ENCODE results near the gene FIZ1.
A peak's percentile ranks its signal among the peaks of the same experiment; 100 is the strongest.

FIZ1 gene, protein sequence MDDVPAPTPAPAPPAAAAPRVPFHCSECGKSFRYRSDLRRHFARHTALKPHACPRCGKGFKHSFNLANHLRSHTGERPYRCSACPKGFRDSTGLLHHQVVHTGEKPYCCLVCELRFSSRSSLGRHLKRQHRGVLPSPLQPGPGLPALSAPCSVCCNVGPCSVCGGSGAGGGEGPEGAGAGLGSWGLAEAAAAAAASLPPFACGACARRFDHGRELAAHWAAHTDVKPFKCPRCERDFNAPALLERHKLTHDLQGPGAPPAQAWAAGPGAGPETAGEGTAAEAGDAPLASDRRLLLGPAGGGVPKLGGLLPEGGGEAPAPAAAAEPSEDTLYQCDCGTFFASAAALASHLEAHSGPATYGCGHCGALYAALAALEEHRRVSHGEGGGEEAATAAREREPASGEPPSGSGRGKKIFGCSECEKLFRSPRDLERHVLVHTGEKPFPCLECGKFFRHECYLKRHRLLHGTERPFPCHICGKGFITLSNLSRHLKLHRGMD

GRCh38 chr19:55599468-55599841, at the start of gene FIZ1:
TSS of gene FIZ1 (minus strand) at chr19:55599517. CDS start at chr19:55597865, 1,652 bp downstream.
- peak; percentile 96 for DNase-seq (ENCODE audit: low read depth)

DNA sequence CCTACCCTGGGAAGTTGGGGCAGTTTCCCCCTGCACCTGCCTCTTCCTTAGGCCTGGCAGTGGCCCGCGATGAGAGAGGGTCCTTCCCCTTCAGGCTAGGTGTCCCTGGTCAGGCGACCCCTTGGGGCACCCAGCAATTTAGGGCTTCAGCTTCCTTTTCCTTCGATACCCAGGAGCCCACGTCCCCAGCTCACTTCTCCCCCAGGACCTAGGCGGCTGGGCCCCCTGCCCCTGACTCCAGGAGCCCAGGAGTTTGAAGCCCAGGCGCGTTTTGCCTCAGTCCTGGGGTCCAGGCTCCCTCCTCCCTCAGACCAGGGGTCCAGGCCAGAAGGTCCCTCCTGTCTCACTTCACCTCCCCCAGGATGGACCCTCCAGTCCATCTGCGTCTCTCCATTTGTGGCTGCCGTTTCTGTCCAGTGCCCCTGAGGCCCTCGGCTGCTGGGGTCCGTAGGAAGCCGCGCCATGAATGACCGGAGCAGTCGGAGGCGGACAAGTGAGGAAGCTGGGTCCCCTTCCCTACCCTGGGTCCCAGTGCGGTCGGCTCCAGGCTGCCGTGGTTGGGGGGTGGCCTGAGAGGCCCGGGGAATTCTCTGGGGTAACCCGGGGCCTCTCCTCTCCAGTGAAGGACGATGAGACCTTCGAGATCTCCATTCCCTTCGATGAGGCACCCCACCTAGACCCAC, 49.4 kb upstream of the FIZ1 start:
- no peak for DNase-seq (ENCODE audit: low read depth)

GRCh38 chr19:55647732-55648584, 48.6 kb upstream of the FIZ1 start, which contains the start of gene CCDC106:
TSS of gene CCDC106 (plus strand) at chr19:55648212. CDS start at chr19:55649047, 835 bp downstream.
- DNase-seq (ENCODE audit: low read depth), result no peak

DNA sequence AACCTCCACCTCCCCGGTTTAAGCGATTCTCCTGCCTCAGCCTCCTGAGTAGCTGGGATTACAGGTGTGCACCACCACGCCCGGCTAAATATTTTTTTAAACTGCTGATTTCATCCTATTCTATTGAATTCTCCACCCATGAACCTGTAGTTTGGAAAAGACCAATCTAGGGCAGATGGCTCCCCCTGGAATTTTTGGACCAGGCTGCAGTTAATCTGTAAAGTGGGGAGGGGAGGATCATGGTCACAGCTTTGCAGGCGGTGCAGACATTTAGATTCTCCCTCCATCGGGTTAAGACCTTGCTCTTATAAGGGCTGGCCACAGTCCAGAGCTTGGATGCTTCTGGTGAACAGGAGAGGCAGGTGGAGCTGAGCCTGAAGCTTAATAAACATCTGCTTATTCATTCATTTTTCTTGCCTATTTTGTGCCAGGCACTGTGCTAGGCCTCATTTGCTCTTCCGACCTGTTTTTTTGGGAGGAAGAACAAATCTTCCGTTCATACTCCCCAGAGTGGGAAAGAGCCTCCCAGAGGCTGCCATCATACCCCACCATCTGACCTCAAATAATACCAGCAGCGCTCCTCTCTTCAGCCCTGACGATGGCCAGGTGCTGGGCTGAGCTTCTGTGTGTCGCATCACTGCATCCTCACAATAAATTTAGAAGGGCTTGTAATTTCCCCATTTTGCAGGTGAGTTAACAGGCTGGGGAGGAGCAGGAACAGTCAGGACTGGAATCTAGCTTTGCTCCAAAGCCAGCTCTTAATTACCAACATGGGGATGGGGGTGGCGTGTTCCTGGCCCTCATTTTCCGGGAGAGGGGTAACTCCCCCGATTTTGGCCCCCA, 47.8 kb upstream of the FIZ1 start:
- no peak for DNase-seq (ENCODE audit: low read depth)

GRCh38 chr19:55645512-55645881, 46.2 kb upstream of the FIZ1 start:
- no peak for DNase-seq (ENCODE audit: low read depth)

GRCh38 chr19:55644842-55645511, 45.7 kb upstream of the FIZ1 start:
- DNase-seq (ENCODE audit: low read depth), result no peak

DNA sequence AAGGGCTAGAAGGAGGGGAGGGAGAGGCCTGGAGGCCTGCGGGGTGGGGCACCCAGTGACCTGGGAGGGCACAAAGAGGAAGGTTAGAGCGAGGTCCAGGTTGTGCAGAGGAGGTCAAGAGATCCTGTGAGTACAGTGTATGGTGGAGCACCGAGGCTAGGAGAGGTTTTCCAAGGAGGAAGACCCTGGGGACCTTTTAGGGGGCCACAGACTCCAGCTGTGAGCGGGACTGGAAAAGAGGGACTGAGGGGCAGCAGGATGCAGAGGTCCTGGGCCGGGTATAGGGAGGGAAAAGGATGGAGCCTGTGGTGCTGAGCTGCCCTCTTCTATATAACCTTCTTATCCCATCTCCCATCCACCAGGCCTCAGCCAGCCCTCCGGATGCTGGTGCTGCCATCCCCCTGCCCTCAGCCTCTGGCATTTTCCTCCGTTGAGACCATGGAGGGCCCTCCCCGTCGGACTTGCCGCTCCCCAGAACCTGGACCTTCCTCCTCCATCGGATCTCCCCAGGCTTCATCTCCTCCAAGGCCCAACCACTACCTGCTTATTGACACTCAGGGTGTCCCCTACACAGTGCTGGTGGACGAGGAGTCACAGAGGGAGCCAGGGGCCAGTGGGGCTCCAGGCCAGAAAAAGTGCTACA, 45.0 kb upstream of the FIZ1 start:
- no peak for DNase-seq (ENCODE audit: low read depth)

DNA sequence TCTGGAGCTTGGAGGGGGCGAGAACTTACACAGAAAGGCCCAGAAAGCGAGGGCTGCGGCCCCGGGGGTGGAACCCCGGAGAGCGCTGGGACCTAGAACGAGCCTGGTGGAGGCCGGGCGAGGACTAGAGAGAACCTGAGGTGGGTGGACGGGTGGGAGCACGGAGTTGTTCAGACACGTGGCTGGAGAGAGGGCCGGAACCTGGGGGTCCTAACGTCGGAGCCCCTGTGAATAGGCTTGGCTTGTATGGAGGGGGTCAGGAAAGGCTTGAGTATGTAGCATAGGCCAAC, 44.5 kb upstream of the FIZ1 start:
- DNase-seq (ENCODE audit: low read depth), result no peak

GRCh38 chr19:55643003-55643886, 43.9 kb upstream of the FIZ1 start, which contains the start of gene ZNF581:
TSS of gene ZNF581 (plus strand) at chr19:55643649. CDS start at chr19:55644572, 923 bp downstream.
- DNase-seq (ENCODE audit: low read depth), result no peak

DNA sequence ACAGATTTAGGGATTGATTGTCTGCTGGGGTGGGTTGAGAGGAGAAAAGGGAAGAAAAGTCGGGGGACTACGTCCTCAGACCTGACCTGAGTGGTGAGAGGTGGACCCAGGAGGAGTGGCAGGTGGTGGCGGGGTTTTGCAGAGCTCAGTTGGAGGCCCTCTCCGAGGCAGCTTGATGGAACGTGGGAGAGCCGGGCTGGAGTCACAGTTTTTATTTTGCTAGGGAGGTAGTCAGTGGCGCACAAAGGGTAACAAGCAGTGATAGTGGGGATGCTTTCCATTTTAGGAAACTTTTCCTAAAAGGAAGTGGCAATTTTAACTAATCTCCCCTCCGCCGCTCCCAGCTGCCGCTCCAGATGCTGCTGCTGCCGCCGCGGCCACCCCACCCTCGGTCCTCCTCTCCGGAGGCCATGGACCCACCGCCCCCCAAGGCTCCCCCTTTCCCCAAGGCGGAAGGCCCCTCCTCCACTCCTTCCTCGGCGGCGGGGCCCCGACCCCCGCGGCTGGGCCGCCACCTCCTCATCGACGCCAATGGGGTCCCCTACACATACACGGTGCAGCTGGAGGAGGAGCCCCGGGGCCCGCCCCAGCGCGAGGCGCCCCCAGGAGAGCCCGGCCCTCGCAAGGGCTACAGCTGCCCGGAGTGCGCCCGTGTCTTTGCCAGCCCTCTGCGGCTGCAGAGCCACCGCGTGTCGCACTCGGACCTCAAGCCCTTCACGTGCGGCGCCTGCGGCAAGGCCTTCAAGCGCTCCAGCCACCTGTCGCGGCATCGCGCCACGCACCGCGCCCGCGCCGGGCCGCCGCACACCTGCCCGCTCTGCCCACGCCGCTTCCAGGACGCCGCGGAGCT, 43.1 kb upstream of the FIZ1 start:
- no peak for DNase-seq (ENCODE audit: low read depth)

- DNase-seq (ENCODE audit: low read depth), result no peak
Observed at GRCh38 chr19:55641426-55642152, 42.3 kb upstream of the FIZ1 start.

DNA sequence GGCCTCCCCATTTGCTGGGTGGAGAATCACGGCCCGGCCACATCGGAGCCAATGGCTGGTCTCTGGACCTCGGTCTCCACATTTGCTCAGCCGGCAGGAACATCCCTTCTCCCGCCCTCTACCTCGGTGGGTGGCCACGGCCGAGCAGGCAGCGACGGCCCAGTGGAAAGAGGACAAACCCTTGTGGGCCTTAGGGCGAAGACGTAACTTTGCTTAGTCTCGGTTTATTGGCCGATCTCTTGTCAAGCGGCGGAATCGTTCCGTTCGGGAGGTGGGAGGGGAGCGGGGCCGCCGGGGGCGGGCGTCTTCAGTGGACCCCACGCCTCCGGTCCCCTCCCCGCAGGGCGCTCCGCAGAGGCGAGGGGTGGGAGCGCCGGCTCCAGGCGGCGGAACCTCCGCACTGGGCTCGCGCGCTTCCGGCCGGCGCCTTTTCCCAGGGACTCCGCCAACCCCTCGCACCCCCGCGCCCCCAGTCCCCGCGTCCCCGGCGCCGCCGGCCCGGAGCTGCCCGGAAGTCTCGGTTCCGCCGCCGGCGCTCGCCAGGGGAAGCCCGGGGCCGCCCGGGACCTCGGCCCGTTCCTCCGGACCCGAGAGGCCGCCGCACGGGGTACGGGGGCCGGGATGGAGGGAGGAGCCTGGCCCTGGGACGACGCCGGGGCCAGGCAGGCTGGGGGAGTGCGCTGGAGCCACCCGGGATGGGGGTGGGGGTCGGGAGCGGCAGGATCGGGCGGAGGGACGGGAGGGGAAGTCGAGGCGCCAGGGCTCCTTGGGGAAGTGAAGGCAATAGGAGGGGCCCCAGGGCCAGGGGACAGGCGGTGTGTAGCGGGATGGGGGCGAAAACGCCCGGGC, 41.5 kb upstream of the FIZ1 start, which contains the start of gene ZNF580:
Gene ZNF580, plus strand, starts transcription at position 426 of the 849 bp plus-strand sequence. CDS start 1,507 bp downstream, outside the sequence.
- no peak for DNase-seq (ENCODE audit: low read depth)

GRCh38 chr19:55640043-55640576, 40.8 kb upstream of the FIZ1 start:
- no peak for DNase-seq (ENCODE audit: low read depth)

- DNase-seq (ENCODE audit: low read depth), result no peak
Observed at GRCh38 chr19:55638864-55639359, 39.6 kb upstream of the FIZ1 start.

- DNase-seq (ENCODE audit: low read depth), result no peak
Observed at GRCh38 chr19:55637534-55637933, 38.2 kb upstream of the FIZ1 start.

DNA sequence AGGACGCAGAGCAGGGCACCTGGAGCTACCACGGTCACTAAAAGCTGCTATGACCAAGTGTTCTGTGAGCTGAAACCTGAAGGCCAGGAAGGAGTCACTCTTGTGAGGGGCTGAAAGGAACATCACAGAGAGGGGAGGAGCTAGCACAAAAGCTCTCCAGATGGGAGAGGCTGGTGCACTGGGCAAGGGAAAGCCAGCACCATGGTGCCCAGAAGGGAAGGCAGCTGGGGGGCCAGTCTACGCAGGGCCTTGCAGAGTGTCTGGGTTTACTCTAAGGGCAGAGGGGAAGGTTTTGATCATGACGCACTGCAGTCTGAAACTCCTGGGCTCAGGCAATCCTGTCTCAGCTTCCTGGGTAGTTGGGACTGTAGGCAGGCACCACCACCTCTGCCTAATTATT, 37.4 kb upstream of the FIZ1 start:
- DNase-seq (ENCODE audit: low read depth), result no peak

Measured in HS-5 (cell line).